ENCODE data around the gene COL1A2.

- TF ChIP-seq CTCF (IDR thresholded peaks at IDR 0.05), result no peak
- TF ChIP-seq POLR2A (IDR thresholded peaks at IDR 0.05), result no peak
- TF ChIP-seq EP300 (IDR thresholded peaks at IDR 0.05), result no peak
- no peak for TF ChIP-seq POLR2AphosphoS5 (IDR thresholded peaks at IDR 0.05)
These were observed 33.8 kb upstream of the COL1A2 start for GRCh38 chr7:94360926-94361325.
